H1 (cell line): Measurements from ENCODE around the gene C3orf80. TPM values are rescaled to one million over a fixed set of nuclear protein-coding genes. Genes with fewer than 3 reads are reported as not detected.

Experiments used
- CTCF ChIA-PET: fragments of 300-600 bp; sonication (Branson Sonifier 250); formaldehyde crosslinking; loops from one replicate; lab custom pipeline; 2021; ENCODE audit not compliant: partially characterized antibody; lab: Charles Lee
- POLR2A ChIA-PET: fragments of 300-600 bp; sonication (Branson Sonifier 250); formaldehyde crosslinking; loops from one replicate; lab custom pipeline; 2021; ENCODE audit warnings: inconsistent platforms; ENCODE audit not compliant: partially characterized antibody; lab: Charles Lee
- DNase-seq, 2 experiments: peaks; one replicate each; pipeline versions ENCODE4 v3.0.0 to v3.0.0-alpha.2; 2010 to 2022; ENCODE audit warnings: low spot score in 2 of 2, low read depth in 1 of 2, mixed read lengths in 1 of 2
- FAIRE-seq: peaks from 2 replicates; lab custom pipeline; 2011; peaks lifted over from hg19 to GRCh38; lab: Jason Lieb, UNC
- H2AFZ ChIP-seq: 2 replicates; pipeline ENCODE4 v1.8.1; 2012; ENCODE audit warnings: low read length, inconsistent platforms
- H2AK5ac ChIP-seq: 2 replicates; pipeline ENCODE4 v1.6.1; 2013; ENCODE audit warnings: low read depth, low read length
- H2BK120ac ChIP-seq: replicated peaks from 2 replicates; pipeline ENCODE3; 2013; ENCODE audit warnings: low read depth, low read length, inconsistent platforms
- H2BK12ac ChIP-seq: 2 replicates; pipeline ENCODE4 v1.6.1; 2013; ENCODE audit warnings: low read depth, low read length
- H2BK15ac ChIP-seq: 2 replicates; pipeline ENCODE4 v1.6.1; 2013; ENCODE audit warnings: low read length
- H2BK20ac ChIP-seq: 2 replicates; pipeline ENCODE4 v1.6.1; 2013; ENCODE audit warnings: low read length
- H2BK5ac ChIP-seq: 2 replicates; pipeline ENCODE4 v1.6.1; 2013; ENCODE audit warnings: low read depth, low read length
- H3K14ac ChIP-seq: 2 replicates; pipeline ENCODE4 v1.6.1; 2013; ENCODE audit warnings: inconsistent platforms; ENCODE audit not compliant: insufficient read length
- H3K18ac ChIP-seq: 2 replicates; pipeline ENCODE4 v1.6.1; 2013; ENCODE audit warnings: low read length; ENCODE audit errors: extremely low read depth
- H3K23ac ChIP-seq: 2 replicates; pipeline ENCODE4 v1.6.1; 2013; ENCODE audit warnings: inconsistent platforms; ENCODE audit not compliant: insufficient read length
- H3K23me2 ChIP-seq: 2 replicates; pipeline ENCODE4 v1.6.1; 2013; ENCODE audit warnings: low read depth, low read length
- H3K27ac ChIP-seq: 2 replicates; pipeline ENCODE4 v1.6.1; 2011; ENCODE audit warnings: low read depth, low read length, inconsistent platforms
- H3K27me3 ChIP-seq, 4 experiments: replicated peaks in 1 of 4; 1 replicate in 1 of 4; 2 replicates in 3 of 4; pipeline versions ENCODE4 v1.6.1 to v1.8.1; 2011 to 2013; ENCODE audit warnings: low read length in 3 of 4, mild to moderate bottlenecking in 3 of 4, inconsistent platforms in 2 of 4, mixed read lengths in 2 of 4, moderate library complexity in 1 of 4; ENCODE audit not compliant: control insufficient read depth in 3 of 4, insufficient read depth in 3 of 4; ENCODE audit errors: extremely low read depth in 1 of 4
- H3K36me3 ChIP-seq, 4 experiments: 2 replicates each; pipeline versions ENCODE4 v1.6.1 to v1.8.1; 2011 to 2013; ENCODE audit warnings: mild to moderate bottlenecking in 4 of 4, low read length in 3 of 4, moderate library complexity in 2 of 4, control low read depth in 1 of 4, inconsistent platforms in 1 of 4; ENCODE audit not compliant: insufficient read depth in 4 of 4, control insufficient read depth in 2 of 4
- H3K4ac ChIP-seq: replicated peaks from 2 replicates; pipeline ENCODE3; 2013; ENCODE audit warnings: low read length, low read depth, mixed read lengths, inconsistent platforms; ENCODE audit not compliant: insufficient read length
- H3K4me1 ChIP-seq, 4 experiments: replicated peaks in 1 of 4; 1 replicate in 1 of 4; 2 replicates in 3 of 4; pipeline versions ENCODE4 v1.6.1 to v1.8.1; 2011 to 2013; ENCODE audit warnings: low read length in 3 of 4, inconsistent platforms in 2 of 4, mixed read lengths in 1 of 4; ENCODE audit not compliant: insufficient read depth in 4 of 4, control insufficient read depth in 3 of 4
- H3K4me2 ChIP-seq, 2 experiments: 2 replicates each; pipeline versions ENCODE4 v1.6.1 to v1.8.1; 2011 to 2013; ENCODE audit warnings: low read depth in 2 of 2, low read length in 2 of 2, control low read depth in 1 of 2, inconsistent platforms in 1 of 2, mild to moderate bottlenecking in 1 of 2; ENCODE audit not compliant: insufficient read depth in 1 of 2
- H3K4me3 ChIP-seq, 4 experiments: fragments of 200-600, 300-600 bp in 1 of 4; sonication (generic), shearing (Covaris generic), sonication (Bioruptor Twin) in 1 of 4; 2 replicates each; pipeline versions ENCODE4 v1.5.1 to v1.8.1; 2011 to 2016; ENCODE audit warnings: low read length in 4 of 4, low read depth in 3 of 4, control low read depth in 2 of 4, inconsistent platforms in 2 of 4, mild to moderate bottlenecking in 2 of 4, mixed read lengths in 1 of 4, moderate library complexity in 1 of 4; ENCODE audit not compliant: insufficient read depth in 2 of 4; ENCODE audit errors: extremely low read depth in 1 of 4
- H3K56ac ChIP-seq: replicated peaks from 2 replicates; pipeline ENCODE3; 2013; ENCODE audit warnings: low read depth, mild to moderate bottlenecking, mixed read lengths, low read length, inconsistent platforms; ENCODE audit not compliant: insufficient read length
- H3K79me1 ChIP-seq: 2 replicates; pipeline ENCODE4 v1.6.1; 2013; ENCODE audit warnings: low read depth, low read length, control low read depth
- H3K79me2 ChIP-seq, 2 experiments: 2 replicates each; pipeline versions ENCODE4 v1.6.1 to v1.8.1; 2012 to 2013; ENCODE audit warnings: low read length in 2 of 2, mild to moderate bottlenecking in 2 of 2, inconsistent platforms in 1 of 2; ENCODE audit not compliant: insufficient read depth in 2 of 2, control insufficient read depth in 1 of 2
- H3K9ac ChIP-seq, 4 experiments: replicated peaks in 1 of 4; 1 replicate in 1 of 4; 2 replicates in 3 of 4; pipeline versions ENCODE4 v1.6.1 to v1.8.1; 2011 to 2013; ENCODE audit warnings: low read depth in 3 of 4, low read length in 3 of 4, control low read depth in 2 of 4, mild to moderate bottlenecking in 2 of 4, moderate library complexity in 2 of 4, inconsistent platforms in 1 of 4; ENCODE audit errors: extremely low read depth in 1 of 4
- H3K9me3 ChIP-seq, 2 experiments: 2 replicates each; pipeline versions ENCODE4 v1.6.1 to v1.8.1; 2012 to 2013; ENCODE audit warnings: mild to moderate bottlenecking in 2 of 2, moderate library complexity in 2 of 2, control low read depth in 1 of 2, inconsistent platforms in 1 of 2, low read depth in 1 of 2, low read length in 1 of 2, mixed read lengths in 1 of 2; ENCODE audit not compliant: insufficient read depth in 2 of 2
- H4K20me1 ChIP-seq, 2 experiments: replicated peaks in 1 of 2; 2 replicates each; pipeline versions ENCODE3 to v1.8.1; 2011 to 2013; ENCODE audit warnings: inconsistent platforms in 2 of 2, low read length in 2 of 2, mild to moderate bottlenecking in 1 of 2; ENCODE audit not compliant: insufficient read depth in 2 of 2, control insufficient read depth in 1 of 2
- H4K5ac ChIP-seq: 2 replicates; pipeline ENCODE4 v1.6.1; 2013; ENCODE audit warnings: low read length, low read depth, mixed read lengths, inconsistent platforms; ENCODE audit not compliant: insufficient read length
- H4K8ac ChIP-seq: 2 replicates; pipeline ENCODE4 v1.8.0; 2013; ENCODE audit warnings: mild to moderate bottlenecking, moderate library complexity, low read length, inconsistent platforms; ENCODE audit not compliant: insufficient read depth; ENCODE audit errors: extremely low read depth
- H4K91ac ChIP-seq: replicated peaks from 2 replicates; pipeline ENCODE3; 2013; ENCODE audit warnings: low read length, mixed read lengths, inconsistent platforms; ENCODE audit not compliant: insufficient read length
- KDM5A ChIP-seq: fragments of 200-600 bp; IDR thresholded peaks from 2 replicates; pipeline ENCODE4 v1.7.1; 2012; ENCODE audit warnings: mild to moderate bottlenecking, low read length, inconsistent platforms, mixed read lengths
- WGBS, 2 experiments: shearing (Covaris generic) in 1 of 2; methylation state at CpG; one replicate each; pipeline versions ENCODE4 v1.1.6 to v1.1.7; 2013 to 2015; ENCODE audit warnings: low lambda C conversion rate in 2 of 2, mixed read lengths in 2 of 2, inconsistent platforms in 1 of 2, low coverage in 1 of 2, missing lambda C conversion rate in 1 of 2; ENCODE audit not compliant: insufficient replicate concordance in 2 of 2, insufficient coverage in 1 of 2, insufficient read length in 1 of 2; ENCODE audit errors: extremely low coverage in 1 of 2, missing lambda C conversion rate in 1 of 2; 5-methylcytosine and 5-hydroxymethylcytosine counted together
- polyA plus RNA-seq, 7 experiments: library from polyadenylated mRNA; depleted of rRNA in 3 of 7; stranded (reverse) in 5 of 7; unstranded in 2 of 7; fragments of >200 nt in 5 of 7; fragments of 200-250 nt in 2 of 7; gene quantifications; 1 replicate in 5 of 7; 2 replicates in 1 of 7; 4 replicates in 1 of 7; pipeline versions ENCODE4 v1.2.1 to v1.2.3, GENCODE V29; 2011 to 2013; ENCODE audit warnings: missing spikeins in 2 of 7, mixed read lengths in 2 of 7
- total RNA-seq: library from RNA; stranded (reverse); fragmentation: NEBNext Ultra II Directional; extraction: Animal tissue kit (Norgen Biotek cat#: 25700); gene quantifications from 2 replicates; pipeline ENCODE4 v1.2.1, GENCODE V29; 2021

The C3orf80 gene
- total and polyA plus RNA-seq, 2 of the 8 experiments (the other 6 are each of a cell fraction or from before 2014, with no cell fraction given): 0.57 to 1.1 TPM

DNA sequence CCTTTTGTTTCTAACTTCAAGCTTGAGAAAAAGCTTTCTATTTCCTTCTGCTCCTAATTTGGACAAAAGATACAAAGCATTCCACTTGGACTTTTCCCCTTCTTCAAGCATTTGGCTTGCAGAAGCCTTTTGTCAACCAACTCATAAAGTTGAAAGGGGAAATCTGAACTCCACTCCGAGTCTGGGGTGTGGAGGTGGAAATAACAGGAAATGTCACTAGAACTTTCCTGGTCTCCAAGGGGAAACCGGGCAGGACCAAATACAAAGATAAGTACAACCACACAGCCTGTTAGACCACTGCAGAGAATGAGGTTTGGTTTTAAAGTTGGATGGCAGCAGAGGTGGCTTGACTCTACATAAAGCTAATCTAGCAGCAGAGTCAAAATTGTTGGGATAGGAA lies 4.2 kb upstream of the C3orf80 start:
- Histone ChIP-seq H3K4me3 (no peak overlapping the region), H3K36me3 (0 out of 8 replicates have a peak, but pooled peaks cover 0 to under 1% (median 0%) of the 10 kb centered on the region in 4 experiments), H4K91ac (no peak overlapping the region), H3K18ac (no peak overlapping the region), H3K79me1 (no peaks in the 10 kb centered on the region), H3K27me3 (peaks cover 7 to 26% (median 20%) of the 10 kb centered on the region in 4 experiments), H3K23ac (no peak overlapping the region), H4K5ac (no peak overlapping the region), H2BK120ac (no peak overlapping the region), H4K8ac (no peak overlapping the region), H3K23me2 (peaks cover 11% of the 10 kb centered on the region; the same call in 1 of the 2 replicates), H4K20me1 (no peaks in the 10 kb centered on the region), H3K4ac (no peak overlapping the region), H3K79me2 (no peaks in the 10 kb centered on the region), H3K27ac (no peak overlapping the region), H3K9me3 (no peaks in the 10 kb centered on the region), H2BK15ac (no peak overlapping the region), H3K9ac (no peak overlapping the region), H2AK5ac (no peak overlapping the region), H2BK12ac (no peak overlapping the region), H3K56ac (no peak overlapping the region), H3K4me1 (peaks cover 0 to 6% (median 1%) of the 10 kb centered on the region in 4 experiments; a peak in 4 of 7 replicates), H2AFZ (no peak overlapping the region), H3K4me2 (no peak overlapping the region), H2BK20ac (no peak overlapping the region), H2BK5ac (no peak overlapping the region), H3K14ac (no peak overlapping the region)
- 77% methylated on average over 2 of the region's 2 CpGs; no CpG with 5 or more reads in 1 of the 2 experiments for WGBS, 2 experiments
- FAIRE-seq (no peak), DNase-seq (no peak)
- ChIA-PET POLR2A (no interaction called here), CTCF (interaction anchor here (1.6 kb wide), 1 partner anchor 188 kb away, joined by 6 read pairs; no protein-coding TSS in a partner anchor)
- no peak for TF ChIP-seq KDM5A
